ENCODE results near the gene LARP4. TPM values are rescaled to one million over a fixed set of nuclear protein-coding genes. Genes with fewer than 3 reads are reported as not detected.

The LARP4 gene
- total RNA-seq, 1 experiment from 2014 or later = 92.7 TPM

DNA sequence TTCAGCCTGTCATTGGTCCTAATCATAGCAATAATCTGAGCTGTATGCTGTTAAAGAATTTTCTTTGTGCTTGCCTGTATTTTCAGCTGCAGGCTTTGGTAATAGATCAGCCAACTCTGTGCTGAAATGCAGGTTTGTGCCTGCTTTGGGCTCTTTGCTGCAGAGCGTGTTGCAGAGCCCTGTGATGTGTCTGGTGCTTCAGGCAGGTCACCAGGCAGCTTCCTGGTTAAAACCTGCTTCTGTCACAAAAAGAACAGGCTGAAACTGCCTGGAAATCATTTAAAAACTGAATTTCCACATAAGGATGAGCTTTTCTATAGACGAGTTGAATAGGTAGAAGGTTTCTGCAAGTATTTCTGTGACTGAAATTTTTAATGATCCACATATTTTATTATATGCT is 107.2 kb downstream of the LARP4 start:
- BruUV-seq (replicated peaks) = no TSS peak
- H3K27me3 ChIP-seq (ENCODE audit: control insufficient read depth, insufficient read depth, low read length) = no peaks in the 10 kb centered on the region
- in situ Hi-C loops (cut with HindIII; ENCODE audit: low pct_unique_long_range_greater_than_20kb, low sequenced_read_pairs) = no loop called here
- H3K9me3 ChIP-seq (ENCODE audit: control insufficient read depth, insufficient read depth, low read depth, low read length) = no peaks in the 10 kb centered on the region
- no peak overlapping the region for H3K27ac ChIP-seq (ENCODE audit: low read length)
- TF ChIP-seq POLR2AphosphoS5 (IDR thresholded peaks at IDR 0.05; ENCODE audit: low read depth, low read length) (no peak), TCF7L2 (IDR thresholded peaks at IDR 0.05; ENCODE audit: low read depth, low read length) (no peak), SIN3A (IDR thresholded peaks at IDR 0.05; ENCODE audit: borderline replicate concordance, insufficient read depth, low read depth, low read length) (no peak)
- TF ChIP-seq, protein P1, sequence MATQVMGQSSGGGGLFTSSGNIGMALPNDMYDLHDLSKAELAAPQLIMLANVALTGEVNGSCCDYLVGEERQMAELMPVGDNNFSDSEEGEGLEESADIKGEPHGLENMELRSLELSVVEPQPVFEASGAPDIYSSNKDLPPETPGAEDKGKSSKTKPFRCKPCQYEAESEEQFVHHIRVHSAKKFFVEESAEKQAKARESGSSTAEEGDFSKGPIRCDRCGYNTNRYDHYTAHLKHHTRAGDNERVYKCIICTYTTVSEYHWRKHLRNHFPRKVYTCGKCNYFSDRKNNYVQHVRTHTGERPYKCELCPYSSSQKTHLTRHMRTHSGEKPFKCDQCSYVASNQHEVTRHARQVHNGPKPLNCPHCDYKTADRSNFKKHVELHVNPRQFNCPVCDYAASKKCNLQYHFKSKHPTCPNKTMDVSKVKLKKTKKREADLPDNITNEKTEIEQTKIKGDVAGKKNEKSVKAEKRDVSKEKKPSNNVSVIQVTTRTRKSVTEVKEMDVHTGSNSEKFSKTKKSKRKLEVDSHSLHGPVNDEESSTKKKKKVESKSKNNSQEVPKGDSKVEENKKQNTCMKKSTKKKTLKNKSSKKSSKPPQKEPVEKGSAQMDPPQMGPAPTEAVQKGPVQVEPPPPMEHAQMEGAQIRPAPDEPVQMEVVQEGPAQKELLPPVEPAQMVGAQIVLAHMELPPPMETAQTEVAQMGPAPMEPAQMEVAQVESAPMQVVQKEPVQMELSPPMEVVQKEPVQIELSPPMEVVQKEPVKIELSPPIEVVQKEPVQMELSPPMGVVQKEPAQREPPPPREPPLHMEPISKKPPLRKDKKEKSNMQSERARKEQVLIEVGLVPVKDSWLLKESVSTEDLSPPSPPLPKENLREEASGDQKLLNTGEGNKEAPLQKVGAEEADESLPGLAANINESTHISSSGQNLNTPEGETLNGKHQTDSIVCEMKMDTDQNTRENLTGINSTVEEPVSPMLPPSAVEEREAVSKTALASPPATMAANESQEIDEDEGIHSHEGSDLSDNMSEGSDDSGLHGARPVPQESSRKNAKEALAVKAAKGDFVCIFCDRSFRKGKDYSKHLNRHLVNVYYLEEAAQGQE (IDR thresholded peaks at IDR 0.05; ENCODE audit: insufficient read depth in 1 of 2, low read depth in 2 of 2, low read length in 1 of 2) = no peak
- TF ChIP-seq, protein P2, sequence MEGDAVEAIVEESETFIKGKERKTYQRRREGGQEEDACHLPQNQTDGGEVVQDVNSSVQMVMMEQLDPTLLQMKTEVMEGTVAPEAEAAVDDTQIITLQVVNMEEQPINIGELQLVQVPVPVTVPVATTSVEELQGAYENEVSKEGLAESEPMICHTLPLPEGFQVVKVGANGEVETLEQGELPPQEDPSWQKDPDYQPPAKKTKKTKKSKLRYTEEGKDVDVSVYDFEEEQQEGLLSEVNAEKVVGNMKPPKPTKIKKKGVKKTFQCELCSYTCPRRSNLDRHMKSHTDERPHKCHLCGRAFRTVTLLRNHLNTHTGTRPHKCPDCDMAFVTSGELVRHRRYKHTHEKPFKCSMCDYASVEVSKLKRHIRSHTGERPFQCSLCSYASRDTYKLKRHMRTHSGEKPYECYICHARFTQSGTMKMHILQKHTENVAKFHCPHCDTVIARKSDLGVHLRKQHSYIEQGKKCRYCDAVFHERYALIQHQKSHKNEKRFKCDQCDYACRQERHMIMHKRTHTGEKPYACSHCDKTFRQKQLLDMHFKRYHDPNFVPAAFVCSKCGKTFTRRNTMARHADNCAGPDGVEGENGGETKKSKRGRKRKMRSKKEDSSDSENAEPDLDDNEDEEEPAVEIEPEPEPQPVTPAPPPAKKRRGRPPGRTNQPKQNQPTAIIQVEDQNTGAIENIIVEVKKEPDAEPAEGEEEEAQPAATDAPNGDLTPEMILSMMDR (IDR thresholded peaks at IDR 0.05) = no peak
- POLR2A ChIA-PET = interaction anchor here (0.6 kb wide), 2 partner anchors 13 to 1220 kb away, joined by 4 to 10 read pairs; no protein-coding TSS in a partner anchor
- DNase-seq (ENCODE audit: low read depth, low spot score) = no peak
- CTCF ChIA-PET = no interaction called here
- H3K36me3 ChIP-seq (ENCODE audit: control insufficient read depth, insufficient read depth, low read length) = no peaks in the 10 kb centered on the region; the same call in 1 of the 2 replicates
- intact Hi-C loops (cut with micrococcal nuclease; ENCODE audit: unreplicated experiment) = loop anchor here (10.0 kb wide), 1 partner anchor 227 kb away; no protein-coding TSS in a partner anchor
- ATAC-seq = no peak
- H3K4me1 ChIP-seq (ENCODE audit: control insufficient read depth, insufficient read depth, low read length) = peaks cover 23% of the 10 kb centered on the region
- H3K4me3 ChIP-seq (ENCODE audit: low read depth in 2 of 2, low read length in 2 of 2) = no peak overlapping the region

DNA sequence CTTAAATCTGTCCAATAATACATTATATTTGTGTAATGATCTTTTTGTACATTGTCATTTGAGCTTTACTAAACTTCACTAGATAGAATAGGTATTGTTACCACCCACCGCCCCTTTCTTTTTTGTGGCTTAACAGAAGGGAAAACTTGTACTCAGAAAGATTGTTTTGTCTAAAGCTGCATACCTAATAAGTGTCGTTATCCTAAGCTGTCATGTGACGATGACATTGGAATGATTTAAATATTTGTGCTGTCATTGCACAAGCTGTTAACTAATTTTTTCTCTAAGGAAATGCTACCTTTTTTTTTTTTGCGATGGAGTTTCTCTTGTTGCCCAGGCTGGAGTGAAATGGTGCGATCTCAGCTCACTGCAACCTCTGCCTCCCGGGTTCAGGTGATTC is 107.7 kb downstream of the LARP4 start:
- no peaks in the 10 kb centered on the region for H3K27me3 ChIP-seq (ENCODE audit: control insufficient read depth, insufficient read depth, low read length)
- CTCF ChIA-PET = interaction anchor here (0.6 kb wide), 1 partner anchor 42 kb away, joined by 4 read pairs; no protein-coding TSS in a partner anchor
- in situ Hi-C loops (cut with HindIII; ENCODE audit: low pct_unique_long_range_greater_than_20kb, low sequenced_read_pairs) (no loop called here), intact Hi-C loops (cut with micrococcal nuclease; ENCODE audit: unreplicated experiment) (loop anchor here (10.0 kb wide), 1 partner anchor 226 kb away; no protein-coding TSS in a partner anchor)
- H3K4me1 ChIP-seq (ENCODE audit: control insufficient read depth, insufficient read depth, low read length) = peaks cover 23% of the 10 kb centered on the region
- H3K36me3 ChIP-seq (ENCODE audit: control insufficient read depth, insufficient read depth, low read length) = no peaks in the 10 kb centered on the region; the same call in 1 of the 2 replicates
- H3K9me3 ChIP-seq (ENCODE audit: control insufficient read depth, insufficient read depth, low read depth, low read length) = no peaks in the 10 kb centered on the region
- POLR2A ChIA-PET = interaction anchor here (0.6 kb wide), 2 partner anchors 13 to 1219 kb away, joined by 4 to 10 read pairs; no protein-coding TSS in a partner anchor
- ATAC-seq (no peak), DNase-seq (ENCODE audit: low read depth, low spot score) (no peak)
- H3K27ac ChIP-seq (ENCODE audit: low read length) = no peak overlapping the region
- BruUV-seq (replicated peaks) = no TSS peak
- H3K4me3 ChIP-seq (ENCODE audit: low read depth in 2 of 2, low read length in 2 of 2) = no peak overlapping the region
- TF ChIP-seq TCF7L2 (IDR thresholded peaks at IDR 0.05; ENCODE audit: low read depth, low read length) (no peak), SIN3A (IDR thresholded peaks at IDR 0.05; ENCODE audit: borderline replicate concordance, insufficient read depth, low read depth, low read length) (no peak), POLR2AphosphoS5 (IDR thresholded peaks at IDR 0.05; ENCODE audit: low read depth, low read length) (no peak)
- TF ChIP-seq, protein P1 (IDR thresholded peaks at IDR 0.05; ENCODE audit: insufficient read depth in 1 of 2, low read depth in 2 of 2, low read length in 1 of 2) = no peak
- TF ChIP-seq, protein P2 (IDR thresholded peaks at IDR 0.05) = no peak
